SK-N-MC (cell line): ENCODE data around the gene NPAS2.
A peak's percentile ranks its signal among the peaks of the same experiment; 100 is the strongest.

Experiments used
- DNase-seq: peaks from one replicate; pipeline ENCODE4 v3.0.0-alpha.2; 2011; ENCODE audit warnings: low read depth, low spot score
- H3K27ac ChIP-seq: fragments of 200-600 bp; sonication (generic); 2 replicates; pipeline ENCODE4 v1.5.1; 2016; ENCODE audit warnings: mixed run types
- H3K36me3 ChIP-seq: fragments of 200-600 bp; sonication (generic); 2 replicates; pipeline ENCODE4 v1.6.1; 2017; ENCODE audit warnings: antibody characterized with exemption, low read length, mixed read lengths; ENCODE audit not compliant: insufficient read depth
- H3K4me3 ChIP-seq: fragments of 200-600 bp; sonication (generic); 2 replicates; pipeline ENCODE4 v1.5.1; 2016
- H3K9ac ChIP-seq: fragments of 200-600 bp; sonication (generic); 2 replicates; pipeline ENCODE4 v1.8.0; 2017; ENCODE audit warnings: mixed run types, mixed read lengths; ENCODE audit not compliant: insufficient read length
- H3K9me3 ChIP-seq: fragments of 200-600 bp; sonication (generic); 2 replicates; pipeline ENCODE4 v1.6.1; 2017; ENCODE audit warnings: low read depth, mild to moderate bottlenecking, antibody characterized with exemption, low read length, moderate library complexity, mixed read lengths
- EZH2 ChIP-seq: fragments of 200-600 bp; sonication (generic); IDR thresholded peaks from one replicate; pipeline ENCODE4 v1.6.1; 2017; ENCODE audit warnings: antibody characterized with exemption
- FOXP2 ChIP-seq: optimal IDR thresholded peaks from 2 replicates; pipeline ENCODE3; 2011; ENCODE audit warnings: mild to moderate bottlenecking, moderate library complexity; ENCODE audit not compliant: insufficient read depth; ENCODE audit errors: extremely low read length, control extremely low read depth
- POLR2AphosphoS5 ChIP-seq: IDR thresholded peaks from 2 replicates; pipeline ENCODE4 v1.6.1; 2012; ENCODE audit warnings: mild to moderate bottlenecking, low read depth, low read length, borderline replicate concordance

Gene NPAS2

GRCh38 chr2:100976645-100977391 lies 156.9 kb downstream of the NPAS2 start:
- Histone ChIP-seq H3K4me3 (no peak overlapping the region), H3K9me3 (no peaks in the 10 kb centered on the region), H3K36me3 (no peaks in the 10 kb centered on the region), H3K27ac (no peak overlapping the region), H3K9ac (no peak overlapping the region)
- DNase-seq = no peak
- no peak for TF ChIP-seq FOXP2
- TF ChIP-seq EZH2 = no peak

GRCh38 chr2:100977511-100977910 lies 157.6 kb downstream of the NPAS2 start:
- H3K9ac ChIP-seq = no peak overlapping the region
- H3K9me3 ChIP-seq = no peaks in the 10 kb centered on the region
- no peaks in the 10 kb centered on the region for H3K36me3 ChIP-seq
- DNase-seq = no peak
- H3K27ac ChIP-seq = no peak overlapping the region
- no peak for TF ChIP-seq POLR2AphosphoS5
- no peak for TF ChIP-seq FOXP2
- TF ChIP-seq EZH2 = no peak
- no peak overlapping the region for H3K4me3 ChIP-seq

- no peaks in the 10 kb centered on the region for H3K9me3 ChIP-seq
- no peak overlapping the region for H3K27ac ChIP-seq
- no peak overlapping the region for H3K9ac ChIP-seq
- H3K4me3 ChIP-seq = no peak overlapping the region
- no peak for TF ChIP-seq FOXP2
- TF ChIP-seq EZH2 = no peak
- no peak for TF ChIP-seq POLR2AphosphoS5
- no peak for DNase-seq
- no peaks in the 10 kb centered on the region for H3K36me3 ChIP-seq
Observed at GRCh38 chr2:100978582-100979191, 158.7 kb downstream of the NPAS2 start.

GRCh38 chr2:100980046-100980445 lies 160.1 kb downstream of the NPAS2 start:
- no peaks in the 10 kb centered on the region for H3K9me3 ChIP-seq
- no peak overlapping the region for H3K4me3 ChIP-seq
- H3K27ac ChIP-seq = no peak overlapping the region
- H3K36me3 ChIP-seq = no peaks in the 10 kb centered on the region
- H3K9ac ChIP-seq = no peak overlapping the region
- no peak for TF ChIP-seq FOXP2
- no peak for TF ChIP-seq EZH2
- TF ChIP-seq POLR2AphosphoS5 = no peak
- no peak for DNase-seq

- no peak overlapping the region for H3K9ac ChIP-seq
- TF ChIP-seq POLR2AphosphoS5 (no peak), EZH2 (no peak), FOXP2 (no peak)
- no peaks in the 10 kb centered on the region for H3K9me3 ChIP-seq
- no peak overlapping the region for H3K27ac ChIP-seq
- H3K36me3 ChIP-seq = no peaks in the 10 kb centered on the region
- H3K4me3 ChIP-seq = no peak overlapping the region
- no peak for DNase-seq
Observed at GRCh38 chr2:100981011-100981410, 161.1 kb downstream of the NPAS2 start.

- no peak for TF ChIP-seq FOXP2
- no peak for TF ChIP-seq POLR2AphosphoS5
Observed at GRCh38 chr2:100982431-100982861, 162.5 kb downstream of the NPAS2 start.

GRCh38 chr2:100983201-100983600 lies 163.3 kb downstream of the NPAS2 start:
- no peak for DNase-seq
- no peak overlapping the region for H3K4me3 ChIP-seq
- no peaks in the 10 kb centered on the region for H3K36me3 ChIP-seq
- TF ChIP-seq EZH2 (no peak), POLR2AphosphoS5 (no peak), FOXP2 (no peak)
- no peaks in the 10 kb centered on the region for H3K9me3 ChIP-seq
- H3K9ac ChIP-seq = no peak overlapping the region
- H3K27ac ChIP-seq = no peak overlapping the region

More at GRCh38 chr2:100982431-100982861, 162.5 kb downstream of the NPAS2 start:
- Histone ChIP-seq H3K27ac (no peak overlapping the region), H3K36me3 (no peaks in the 10 kb centered on the region), H3K4me3 (no peak overlapping the region), H3K9ac (no peak overlapping the region), H3K9me3 (no peaks in the 10 kb centered on the region)
- DNase-seq = no peak

GRCh38 chr2:100983684-100984310 lies 163.9 kb downstream of the NPAS2 start:
- Histone ChIP-seq H3K4me3 (no peak overlapping the region), H3K36me3 (no peaks in the 10 kb centered on the region), H3K9ac (no peak overlapping the region), H3K9me3 (no peaks in the 10 kb centered on the region), H3K27ac (no peak overlapping the region)
- TF ChIP-seq POLR2AphosphoS5 = no peak
- no peak for TF ChIP-seq FOXP2
- no peak for TF ChIP-seq EZH2
- DNase-seq = no peak

GRCh38 chr2:100984892-100985307 lies 165.0 kb downstream of the NPAS2 start:
- Histone ChIP-seq H3K36me3 (no peaks in the 10 kb centered on the region), H3K4me3 (no peak overlapping the region), H3K27ac (no peak overlapping the region), H3K9me3 (no peaks in the 10 kb centered on the region), H3K9ac (no peak overlapping the region)
- TF ChIP-seq FOXP2 (no peak), EZH2 (no peak), POLR2AphosphoS5 (no peak)
- DNase-seq = peak; percentile 24
